Measurements from ENCODE around the gene FKBP14.

FKBP14 gene

DNA sequence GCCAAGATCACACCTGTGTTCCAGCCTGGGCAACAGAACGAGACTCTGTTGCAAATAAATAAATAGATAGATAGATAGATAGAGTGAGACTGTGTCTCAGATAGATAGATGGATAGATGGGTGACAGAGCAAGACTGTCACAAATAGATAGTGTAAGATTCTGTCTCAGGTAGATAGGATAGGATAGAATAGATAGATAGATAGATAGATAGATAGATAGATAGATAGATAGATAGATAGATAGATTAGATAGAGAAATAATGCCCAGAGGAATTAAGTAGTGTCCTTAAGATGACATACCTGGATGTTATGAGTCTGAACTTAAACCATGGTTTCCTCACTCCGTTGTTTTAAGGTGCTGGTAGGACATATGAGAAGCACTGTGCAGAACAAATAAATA is 9.7 kb upstream of the FKBP14 start:
- no peak for DNase-seq (ENCODE audit: low read depth)
- TF ChIP-seq, protein P1, sequence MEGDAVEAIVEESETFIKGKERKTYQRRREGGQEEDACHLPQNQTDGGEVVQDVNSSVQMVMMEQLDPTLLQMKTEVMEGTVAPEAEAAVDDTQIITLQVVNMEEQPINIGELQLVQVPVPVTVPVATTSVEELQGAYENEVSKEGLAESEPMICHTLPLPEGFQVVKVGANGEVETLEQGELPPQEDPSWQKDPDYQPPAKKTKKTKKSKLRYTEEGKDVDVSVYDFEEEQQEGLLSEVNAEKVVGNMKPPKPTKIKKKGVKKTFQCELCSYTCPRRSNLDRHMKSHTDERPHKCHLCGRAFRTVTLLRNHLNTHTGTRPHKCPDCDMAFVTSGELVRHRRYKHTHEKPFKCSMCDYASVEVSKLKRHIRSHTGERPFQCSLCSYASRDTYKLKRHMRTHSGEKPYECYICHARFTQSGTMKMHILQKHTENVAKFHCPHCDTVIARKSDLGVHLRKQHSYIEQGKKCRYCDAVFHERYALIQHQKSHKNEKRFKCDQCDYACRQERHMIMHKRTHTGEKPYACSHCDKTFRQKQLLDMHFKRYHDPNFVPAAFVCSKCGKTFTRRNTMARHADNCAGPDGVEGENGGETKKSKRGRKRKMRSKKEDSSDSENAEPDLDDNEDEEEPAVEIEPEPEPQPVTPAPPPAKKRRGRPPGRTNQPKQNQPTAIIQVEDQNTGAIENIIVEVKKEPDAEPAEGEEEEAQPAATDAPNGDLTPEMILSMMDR (IDR thresholded peaks at IDR 0.05; ENCODE audit: insufficient read depth, low read depth, low read length, missing control alignments), result no peak
- no peak overlapping the region for H3K4me3 ChIP-seq (ENCODE audit: low read length)

DNA sequence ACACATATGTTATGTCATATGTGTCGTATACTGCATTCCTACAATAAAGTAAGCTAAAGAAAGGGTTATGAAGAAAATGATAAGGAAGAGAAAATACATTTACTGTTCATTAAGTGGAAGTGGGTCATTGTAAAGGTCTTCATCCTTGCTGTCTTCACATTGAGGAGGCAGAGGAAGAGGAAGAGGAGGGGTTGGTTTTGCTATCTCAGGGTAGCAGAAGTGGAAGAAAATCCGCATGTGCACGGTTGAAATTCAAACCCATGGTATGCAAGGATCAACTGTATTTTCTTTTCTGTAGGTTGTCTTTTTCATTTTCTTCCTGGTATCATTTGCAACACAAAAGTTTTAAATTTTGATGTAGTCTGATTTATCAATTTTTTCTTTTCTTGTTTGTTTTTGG is 8.0 kb upstream of the FKBP14 start:
- H3K4me3 ChIP-seq (ENCODE audit: low read length), result no peak overlapping the region
- DNase-seq (ENCODE audit: low read depth), result no peak
- TF ChIP-seq, protein P1 (IDR thresholded peaks at IDR 0.05; ENCODE audit: insufficient read depth, low read depth, low read length, missing control alignments), result no peak

DNA sequence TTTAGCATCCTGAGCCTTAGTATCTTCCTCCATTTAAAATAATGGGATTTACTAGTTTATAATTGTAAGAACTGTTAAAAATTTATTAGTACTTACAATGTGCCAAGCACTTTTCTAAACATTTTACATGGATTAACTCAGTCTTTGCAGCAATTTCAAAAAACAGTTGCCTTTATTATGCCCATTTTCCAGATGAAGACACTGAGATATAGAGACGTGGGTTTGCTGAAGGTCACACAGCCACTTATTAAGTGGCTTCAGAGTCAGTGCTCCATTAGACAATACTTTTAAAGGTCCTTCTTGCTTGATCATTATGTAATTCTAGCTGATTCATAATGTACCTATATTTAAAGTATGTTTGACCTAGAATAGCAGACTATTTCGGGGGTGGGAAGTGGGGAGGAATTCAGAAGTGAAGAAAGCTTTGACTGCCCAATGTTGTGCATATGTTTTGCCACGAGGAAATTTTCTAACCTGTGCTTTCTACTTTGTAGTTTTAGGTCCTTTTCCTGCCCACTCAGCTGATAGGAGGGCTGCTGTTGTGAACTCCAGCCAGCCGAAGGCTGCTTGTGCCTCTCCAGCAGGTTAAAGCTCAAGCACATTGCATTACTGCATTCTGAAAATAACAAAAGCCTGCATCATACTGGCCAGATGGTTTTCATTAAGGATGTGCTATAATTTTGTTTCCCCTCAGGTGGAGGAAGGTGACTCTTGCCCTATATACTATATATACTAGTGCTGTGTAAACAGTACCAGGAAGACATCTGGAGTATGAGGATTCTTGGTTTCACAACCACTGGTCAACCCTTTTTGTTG is 6.0 kb upstream of the FKBP14 start:
- H3K4me3 ChIP-seq (ENCODE audit: low read length), result no peak overlapping the region
- DNase-seq (ENCODE audit: low read depth), result peak; percentile 28
- TF ChIP-seq, protein P1 (IDR thresholded peaks at IDR 0.05; ENCODE audit: insufficient read depth, low read depth, low read length, missing control alignments), result no peak

DNA sequence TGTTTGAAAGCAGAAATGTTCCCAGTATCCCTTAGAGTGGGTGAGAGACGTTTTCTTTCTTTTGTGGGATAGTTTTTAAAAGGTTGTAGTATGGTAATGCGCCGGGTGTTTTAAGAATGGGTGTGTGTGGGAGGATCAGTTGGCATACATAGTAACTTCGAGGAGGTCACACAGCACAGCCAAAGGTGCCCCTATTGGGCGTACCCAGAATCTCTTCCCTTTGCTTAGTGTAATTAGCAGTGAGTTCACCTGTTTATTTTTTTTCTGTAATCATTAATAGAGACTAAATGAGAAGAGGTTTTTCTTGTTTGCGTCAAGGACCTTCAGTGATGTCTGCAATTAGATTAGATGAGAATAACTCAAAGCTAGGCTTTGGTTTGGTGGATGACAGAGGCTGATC is 3.2 kb upstream of the FKBP14 start:
- TF ChIP-seq, protein P1 (IDR thresholded peaks at IDR 0.05; ENCODE audit: insufficient read depth, low read depth, low read length, missing control alignments), result peak; percentile 18
- DNase-seq (ENCODE audit: low read depth), result peak; percentile 25
- peak overlapping the region; percentile 90 for H3K4me3 ChIP-seq (ENCODE audit: low read length)

DNA sequence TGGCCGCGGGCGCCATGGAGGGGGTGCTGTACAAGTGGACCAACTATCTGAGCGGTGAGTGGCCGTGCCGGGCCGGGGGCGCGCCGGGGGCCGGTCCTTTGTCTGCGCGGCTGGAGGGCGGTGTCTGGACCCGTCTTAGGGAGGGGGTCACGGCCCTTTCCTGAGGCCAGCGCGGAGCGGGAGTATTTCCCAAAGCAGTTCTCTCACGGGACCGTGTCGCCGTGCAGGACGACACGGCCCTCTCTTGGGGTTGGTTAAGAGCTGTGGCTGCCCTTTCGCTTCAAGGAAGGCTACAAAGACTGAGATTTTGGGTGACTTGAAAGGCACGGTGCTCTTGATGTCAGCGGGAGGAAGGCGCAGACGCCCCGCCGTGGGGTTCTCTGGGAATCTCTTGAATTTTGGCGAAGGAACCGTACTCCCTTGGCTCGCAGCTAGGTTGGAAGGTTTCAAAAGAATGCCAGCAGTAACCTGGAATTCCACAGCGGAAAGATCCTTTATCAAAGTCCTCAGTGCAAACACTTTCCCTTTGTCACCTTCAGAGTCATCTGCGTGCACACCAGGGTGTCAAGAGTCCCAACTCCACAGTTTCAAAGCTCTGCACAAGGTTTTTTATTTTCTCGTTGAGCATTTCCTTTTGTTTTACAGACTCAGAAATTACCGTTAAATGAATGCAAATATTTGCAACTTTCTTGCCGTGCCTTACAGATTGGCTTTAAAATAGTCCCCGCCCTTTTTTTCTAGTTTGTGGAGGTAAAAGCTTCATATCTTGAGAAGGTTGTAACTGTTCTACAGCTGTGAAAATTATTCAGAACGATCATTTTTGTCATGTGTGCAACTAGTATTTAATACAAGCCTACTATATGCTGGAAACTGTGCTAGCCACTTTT is 2.5 kb upstream of the FKBP14 start:
- DNase-seq (ENCODE audit: low read depth), result peak; percentile 36
- TF ChIP-seq, protein P1 (IDR thresholded peaks at IDR 0.05; ENCODE audit: insufficient read depth, low read depth, low read length, missing control alignments), result no peak

DNA sequence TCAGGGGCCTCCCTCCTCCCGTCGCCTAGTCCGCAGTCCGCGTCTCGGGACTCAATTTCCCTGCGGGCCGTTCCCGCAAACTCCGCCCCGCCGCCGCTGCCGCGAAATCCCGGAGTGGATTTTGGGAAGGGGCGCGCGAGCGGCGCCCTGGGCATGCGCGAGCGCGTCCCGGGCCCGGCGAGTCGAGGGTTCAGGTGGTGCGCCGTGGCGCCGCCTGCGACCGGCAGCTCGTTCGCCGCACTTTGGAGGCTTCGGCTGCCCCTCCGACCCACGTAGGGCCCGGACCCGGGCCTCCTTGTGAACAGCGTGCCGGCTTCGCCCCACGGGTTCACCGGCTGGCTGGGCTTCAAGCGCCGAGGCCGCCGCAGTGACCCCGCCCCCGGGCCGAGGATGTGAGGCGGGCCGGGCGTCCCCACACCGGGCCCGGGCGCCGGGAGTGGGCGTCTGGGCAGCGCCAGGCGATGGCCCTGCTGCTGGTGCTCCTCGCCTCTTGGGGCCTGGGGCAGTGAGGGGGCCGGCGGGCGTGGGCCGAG is 1.8 kb upstream of the FKBP14 start, which contains the start of gene PLEKHA8:
Gene PLEKHA8 (plus strand): TSS at position 197 of the 533 bp plus-strand sequence. CDS start 351 bp downstream, outside the sequence.
- TF ChIP-seq, protein P1 (IDR thresholded peaks at IDR 0.05; ENCODE audit: insufficient read depth, low read depth, low read length, missing control alignments), result no peak
- H3K4me3 ChIP-seq (ENCODE audit: low read length), result peak within 1 kb of the TSS; percentile 90
- DNase-seq (ENCODE audit: low read depth), result peak; percentile 91

More for the DNA sequence above, 2.5 kb upstream of the FKBP14 start:
- H3K4me3 ChIP-seq (ENCODE audit: low read length), result peak overlapping the region; percentile 90
